ENCODE data around the gene SLIT1. TPM values are rescaled to one million over a fixed set of nuclear protein-coding genes. Genes with fewer than 3 reads are reported as not detected.

Gene SLIT1
- polyA plus RNA-seq, 1 donor (not counting 4 experiments of a cell fraction or from before 2014, with no cell fraction given): 0.01 TPM

DNA sequence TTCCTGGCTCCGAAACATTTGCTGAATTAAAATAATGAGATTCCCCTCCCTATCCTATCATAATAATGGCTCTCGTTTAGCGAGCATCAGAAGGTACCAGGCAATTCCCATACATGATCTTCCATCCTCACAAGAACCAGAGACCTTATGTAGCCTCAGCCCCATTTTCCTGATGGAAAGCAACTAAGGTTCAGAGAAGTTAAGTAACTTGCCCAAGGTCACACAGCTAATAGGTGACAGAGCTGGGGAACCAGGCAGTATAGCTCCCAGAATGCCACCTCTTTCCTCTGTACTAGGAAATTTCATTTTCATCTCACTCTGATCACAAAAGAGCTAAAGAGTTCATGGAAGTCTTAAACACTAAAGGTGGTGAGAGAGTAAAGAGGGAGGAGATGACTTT, 2.4 kb downstream of the SLIT1 start:
- H3K36me3 ChIP-seq (ENCODE audit: control insufficient read depth in 2 of 2, extremely low read depth in 1 of 2, insufficient read depth in 2 of 2, low read length in 2 of 2): no peaks in the 10 kb centered on the region
- H3K4me2 ChIP-seq (ENCODE audit: control insufficient read depth, extremely low read depth, insufficient read depth, low read depth, low read length): no peak overlapping the region
- H3K9me3 ChIP-seq (ENCODE audit: control insufficient read depth, low read depth, low read length): no peaks in the 10 kb centered on the region
- TF ChIP-seq, protein P1, sequence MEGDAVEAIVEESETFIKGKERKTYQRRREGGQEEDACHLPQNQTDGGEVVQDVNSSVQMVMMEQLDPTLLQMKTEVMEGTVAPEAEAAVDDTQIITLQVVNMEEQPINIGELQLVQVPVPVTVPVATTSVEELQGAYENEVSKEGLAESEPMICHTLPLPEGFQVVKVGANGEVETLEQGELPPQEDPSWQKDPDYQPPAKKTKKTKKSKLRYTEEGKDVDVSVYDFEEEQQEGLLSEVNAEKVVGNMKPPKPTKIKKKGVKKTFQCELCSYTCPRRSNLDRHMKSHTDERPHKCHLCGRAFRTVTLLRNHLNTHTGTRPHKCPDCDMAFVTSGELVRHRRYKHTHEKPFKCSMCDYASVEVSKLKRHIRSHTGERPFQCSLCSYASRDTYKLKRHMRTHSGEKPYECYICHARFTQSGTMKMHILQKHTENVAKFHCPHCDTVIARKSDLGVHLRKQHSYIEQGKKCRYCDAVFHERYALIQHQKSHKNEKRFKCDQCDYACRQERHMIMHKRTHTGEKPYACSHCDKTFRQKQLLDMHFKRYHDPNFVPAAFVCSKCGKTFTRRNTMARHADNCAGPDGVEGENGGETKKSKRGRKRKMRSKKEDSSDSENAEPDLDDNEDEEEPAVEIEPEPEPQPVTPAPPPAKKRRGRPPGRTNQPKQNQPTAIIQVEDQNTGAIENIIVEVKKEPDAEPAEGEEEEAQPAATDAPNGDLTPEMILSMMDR (optimal IDR thresholded peaks at IDR 0.05 in 1 of 3, IDR thresholded peaks at IDR 0.05 in 1 of 3, conservative IDR thresholded peaks at IDR 0.05 in 1 of 3; ENCODE audit: extremely low read depth in 1 of 3, insufficient read depth in 2 of 3, low read length in 3 of 3): no peak
- TF ChIP-seq EZH2 (IDR thresholded peaks at IDR 0.05; ENCODE audit: low read length): no peak
- no peaks in the 10 kb centered on the region for H3K9me1 ChIP-seq (ENCODE audit: control insufficient read depth, extremely low read depth, insufficient read depth, low read length)
- dilution Hi-C loops (cut with MboI; ENCODE audit: extremely low pct_ligation_motif_present, low sequenced_read_pairs): no loop called here
- no peak for DNase-seq (ENCODE audit: low read depth, low spot score)
- no peak overlapping the region for H3K9ac ChIP-seq (ENCODE audit: control insufficient read depth, extremely low read depth, insufficient read depth, low read length)
- no peak for FAIRE-seq
- peaks cover 97% of the 10 kb centered on the region for H3K27me3 ChIP-seq (ENCODE audit: control insufficient read depth, extremely low read depth, insufficient read depth, low read length)
- H4K20me1 ChIP-seq (ENCODE audit: control insufficient read depth, extremely low read depth, insufficient read depth, low read length): no peaks in the 10 kb centered on the region
- H3K4me1 ChIP-seq (ENCODE audit: control insufficient read depth, extremely low read depth, insufficient read depth, low read length): no peaks in the 10 kb centered on the region
- H3K79me2 ChIP-seq (ENCODE audit: control insufficient read depth, insufficient read depth, low read length): no peaks in the 10 kb centered on the region
- no peak overlapping the region for H2AFZ ChIP-seq (ENCODE audit: control insufficient read depth, low read length)
- no peak overlapping the region for H3K4me3 ChIP-seq (ENCODE audit: control insufficient read depth in 2 of 3, extremely low read depth in 1 of 3, insufficient read depth in 2 of 3, low read depth in 1 of 3, low read length in 3 of 3)
- no peak overlapping the region for H3K27ac ChIP-seq (ENCODE audit: control insufficient read depth, insufficient read depth, low read length)

DNA sequence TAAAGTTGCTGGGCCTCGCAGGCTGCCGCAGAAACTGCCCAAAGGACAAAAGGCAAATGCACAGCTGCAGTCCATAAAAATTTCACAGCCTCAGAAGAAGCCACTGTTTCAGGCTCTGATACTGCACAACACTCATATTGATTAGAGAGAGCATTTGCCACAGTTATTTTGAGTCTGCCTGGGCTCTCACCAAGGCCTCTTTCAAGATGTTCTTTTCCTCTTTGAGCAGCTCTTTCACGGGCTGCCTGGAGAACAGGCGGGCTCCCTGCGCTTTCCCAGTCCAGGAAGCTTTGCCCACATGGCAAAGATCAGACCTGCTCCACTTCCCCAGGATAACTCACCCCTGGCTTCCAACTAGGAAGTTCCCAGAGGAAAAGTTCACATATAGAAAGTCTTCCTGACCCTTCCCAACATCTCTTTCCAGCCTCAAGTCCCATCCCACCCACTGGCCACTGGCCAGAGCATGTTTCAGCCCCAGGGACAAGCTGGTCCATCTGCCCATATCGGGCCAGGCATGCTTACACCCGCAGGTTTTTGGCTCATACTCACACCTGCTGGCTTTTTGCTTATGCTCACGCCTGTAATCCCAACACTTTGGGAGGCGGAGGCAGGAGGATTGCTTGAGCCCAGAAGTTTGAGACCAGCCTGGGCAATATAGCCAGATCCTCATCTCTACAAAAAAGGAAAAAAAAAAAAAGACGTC, 3.3 kb downstream of the SLIT1 start:
- no peaks in the 10 kb centered on the region for H3K79me2 ChIP-seq (ENCODE audit: control insufficient read depth, insufficient read depth, low read length)
- no peak overlapping the region for H3K4me2 ChIP-seq (ENCODE audit: control insufficient read depth, extremely low read depth, insufficient read depth, low read depth, low read length)
- no peaks in the 10 kb centered on the region for H3K9me1 ChIP-seq (ENCODE audit: control insufficient read depth, extremely low read depth, insufficient read depth, low read length)
- TF ChIP-seq, protein P1 (optimal IDR thresholded peaks at IDR 0.05 in 1 of 3, IDR thresholded peaks at IDR 0.05 in 1 of 3, conservative IDR thresholded peaks at IDR 0.05 in 1 of 3; ENCODE audit: extremely low read depth in 1 of 3, insufficient read depth in 2 of 3, low read length in 3 of 3): no peak
- TF ChIP-seq EZH2 (IDR thresholded peaks at IDR 0.05; ENCODE audit: low read length): no peak
- H4K20me1 ChIP-seq (ENCODE audit: control insufficient read depth, extremely low read depth, insufficient read depth, low read length): no peaks in the 10 kb centered on the region
- FAIRE-seq (no peak), DNase-seq (ENCODE audit: low read depth, low spot score) (no peak)
- no peaks in the 10 kb centered on the region for H3K4me1 ChIP-seq (ENCODE audit: control insufficient read depth, extremely low read depth, insufficient read depth, low read length)
- H3K9me3 ChIP-seq (ENCODE audit: control insufficient read depth, low read depth, low read length): no peaks in the 10 kb centered on the region
- H3K4me3 ChIP-seq (ENCODE audit: control insufficient read depth in 2 of 3, extremely low read depth in 1 of 3, insufficient read depth in 2 of 3, low read depth in 1 of 3, low read length in 3 of 3): no peak overlapping the region
- no peak overlapping the region for H3K9ac ChIP-seq (ENCODE audit: control insufficient read depth, extremely low read depth, insufficient read depth, low read length)
- H3K27ac ChIP-seq (ENCODE audit: control insufficient read depth, insufficient read depth, low read length): no peak overlapping the region
- no peak overlapping the region for H2AFZ ChIP-seq (ENCODE audit: control insufficient read depth, low read length)
- peaks cover 94% of the 10 kb centered on the region for H3K27me3 ChIP-seq (ENCODE audit: control insufficient read depth, extremely low read depth, insufficient read depth, low read length)
- dilution Hi-C loops (cut with MboI; ENCODE audit: extremely low pct_ligation_motif_present, low sequenced_read_pairs): no loop called here
- no peaks in the 10 kb centered on the region for H3K36me3 ChIP-seq (ENCODE audit: control insufficient read depth in 2 of 2, extremely low read depth in 1 of 2, insufficient read depth in 2 of 2, low read length in 2 of 2)

Data from keratinocyte (primary cell).